HEK293T (cell line): ENCODE results near the gene CDH3.

Source experiments
- CTCF ChIA-PET: fragments of 350-600 bp; formaldehyde crosslinking; extraction: SDS; loops from one replicate; lab custom pipeline; 2021; ENCODE audit warnings: antibody characterized with exemption, inconsistent platforms; lab: Yijun Ruan, JAX
- POLR2A ChIA-PET: fragments of 350-600 bp; formaldehyde crosslinking; extraction: SDS; loops from one replicate; lab custom pipeline; 2020; ENCODE audit warnings: antibody characterized with exemption, inconsistent platforms; lab: Yijun Ruan, JAX
- DNase-seq: peaks from one replicate; pipeline ENCODE4 v3.0.0; 2012; ENCODE audit warnings: mixed read lengths; ENCODE audit errors: extremely low spot score
- ARNT ChIP-seq: fragments of 450-650 bp; IDR thresholded peaks from 2 replicates; pipeline ENCODE4 v1.6.1; 2017; ENCODE audit warnings: mild to moderate bottlenecking
- BHLHE40 ChIP-seq: fragments of 450-650 bp; IDR thresholded peaks from 2 replicates; pipeline ENCODE4 v1.6.1; 2016; ENCODE audit warnings: mild to moderate bottlenecking, moderate library complexity, borderline replicate concordance
- CTBP1 ChIP-seq: fragments of 450-650 bp; IDR thresholded peaks from 2 replicates; pipeline ENCODE4 v1.6.1; 2016; ENCODE audit warnings: borderline replicate concordance
- ELF4 ChIP-seq: fragments of 450-650 bp; IDR thresholded peaks from 2 replicates; pipeline ENCODE4 v1.6.1; 2017; ENCODE audit warnings: antibody characterized with exemption
- FOXA1 ChIP-seq: fragments of 450-650 bp; IDR thresholded peaks from 2 replicates; pipeline ENCODE4 v1.6.1; 2016; ENCODE audit warnings: mild to moderate bottlenecking
- FOXK2 ChIP-seq: fragments of 450-650 bp; IDR thresholded peaks from 2 replicates; pipeline ENCODE4 v1.6.1; 2016; ENCODE audit warnings: mild to moderate bottlenecking
- FOXM1 ChIP-seq: fragments of 450-650 bp; IDR thresholded peaks from 2 replicates; pipeline ENCODE4 v1.6.1; 2017; ENCODE audit warnings: mild to moderate bottlenecking, borderline replicate concordance
- HDGF ChIP-seq: fragments of 450-650 bp; IDR thresholded peaks from 2 replicates; pipeline ENCODE4 v1.6.1; 2017; ENCODE audit warnings: antibody characterized with exemption, borderline replicate concordance
- L3MBTL2 ChIP-seq: fragments of 450-650 bp; conservative IDR thresholded peaks from 2 replicates; pipeline ENCODE4 v1.6.1; 2016; ENCODE audit warnings: mild to moderate bottlenecking
- LEF1 ChIP-seq: fragments of 450-650 bp; IDR thresholded peaks from 2 replicates; pipeline ENCODE4 v1.6.1; 2017; ENCODE audit warnings: mild to moderate bottlenecking, borderline replicate concordance
- NFRKB ChIP-seq: fragments of 450-650 bp; IDR thresholded peaks from 2 replicates; pipeline ENCODE4 v1.6.1; 2016; ENCODE audit warnings: mild to moderate bottlenecking, moderate library complexity
- SP1 ChIP-seq: fragments of 450-650 bp; IDR thresholded peaks from 2 replicates; pipeline ENCODE4 v1.6.1; 2017
- SUZ12 ChIP-seq: fragments of 450-650 bp; IDR thresholded peaks from 2 replicates; pipeline ENCODE4 v1.6.1; 2016; ENCODE audit warnings: mild to moderate bottlenecking
- TARDBP ChIP-seq: fragments of 450-650 bp; IDR thresholded peaks from 2 replicates; pipeline ENCODE4 v1.6.1; 2016
- ZNF384 ChIP-seq: fragments of 450-650 bp; IDR thresholded peaks from 2 replicates; pipeline ENCODE4 v1.6.1; 2016
- TF ChIP-seq, protein P1 (sequence below): fragments of 450-650 bp; IDR thresholded peaks from 2 replicates; pipeline ENCODE4 v1.6.1; 2016

The CDH3 gene

DNA sequence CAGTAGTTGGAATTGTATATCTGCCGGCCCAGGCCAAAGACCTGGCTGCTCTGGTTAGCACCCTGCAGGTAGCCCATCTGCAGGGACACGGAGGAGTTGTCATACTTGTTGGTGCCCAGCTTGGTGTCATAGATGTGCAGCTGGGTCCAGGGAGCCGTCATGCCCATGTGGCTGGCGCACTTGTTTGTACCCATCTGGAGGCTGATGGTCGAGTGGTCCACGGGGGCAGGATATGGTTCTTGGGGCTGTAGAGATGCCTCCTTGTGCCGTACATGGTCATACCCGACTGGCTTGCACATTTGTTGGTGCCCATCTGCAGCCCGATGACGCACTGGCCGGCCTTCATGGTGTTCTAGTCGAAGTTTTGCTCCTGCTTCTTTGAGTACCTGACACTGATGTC is 6.0 kb downstream of the CDH3 start:
- POLR2A ChIA-PET = no interaction called here
- no peak for DNase-seq
- CTCF ChIA-PET = no interaction called here
- TF ChIP-seq FOXK2 = no peak
- TF ChIP-seq SUZ12 = no peak
- no peak for TF ChIP-seq LEF1
- TF ChIP-seq HDGF = no peak
- TF ChIP-seq CTBP1 = no peak
- no peak for TF ChIP-seq FOXM1
- no peak for TF ChIP-seq SP1
- TF ChIP-seq, protein P1, sequence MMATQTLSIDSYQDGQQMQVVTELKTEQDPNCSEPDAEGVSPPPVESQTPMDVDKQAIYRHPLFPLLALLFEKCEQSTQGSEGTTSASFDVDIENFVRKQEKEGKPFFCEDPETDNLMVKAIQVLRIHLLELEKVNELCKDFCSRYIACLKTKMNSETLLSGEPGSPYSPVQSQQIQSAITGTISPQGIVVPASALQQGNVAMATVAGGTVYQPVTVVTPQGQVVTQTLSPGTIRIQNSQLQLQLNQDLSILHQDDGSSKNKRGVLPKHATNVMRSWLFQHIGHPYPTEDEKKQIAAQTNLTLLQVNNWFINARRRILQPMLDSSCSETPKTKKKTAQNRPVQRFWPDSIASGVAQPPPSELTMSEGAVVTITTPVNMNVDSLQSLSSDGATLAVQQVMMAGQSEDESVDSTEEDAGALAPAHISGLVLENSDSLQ = no peak
- TF ChIP-seq TARDBP = no peak

DNA sequence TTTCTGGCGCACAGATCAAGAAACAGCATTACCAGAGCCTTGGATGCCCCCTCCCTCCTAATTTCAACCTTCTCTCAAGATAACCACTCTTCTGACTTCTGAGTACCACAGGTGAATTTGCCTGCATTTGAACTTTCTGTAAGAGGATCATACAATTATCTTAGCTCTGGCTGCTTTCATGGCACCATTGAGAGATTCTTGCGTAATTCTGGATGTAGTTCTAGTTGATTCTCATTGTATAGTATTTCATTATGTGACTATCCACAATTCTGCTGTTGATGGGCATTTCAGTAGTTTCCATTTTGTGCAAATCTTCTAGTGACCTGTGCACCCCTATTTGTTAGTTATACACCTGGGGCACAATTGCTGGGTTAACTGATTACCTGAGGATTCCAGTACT is 7.5 kb downstream of the CDH3 start:
- TF ChIP-seq SP1 = no peak
- no peak for TF ChIP-seq FOXM1
- no peak for TF ChIP-seq ZNF384
- CTCF ChIA-PET = no interaction called here
- POLR2A ChIA-PET = no interaction called here
- DNase-seq = no peak

DNA sequence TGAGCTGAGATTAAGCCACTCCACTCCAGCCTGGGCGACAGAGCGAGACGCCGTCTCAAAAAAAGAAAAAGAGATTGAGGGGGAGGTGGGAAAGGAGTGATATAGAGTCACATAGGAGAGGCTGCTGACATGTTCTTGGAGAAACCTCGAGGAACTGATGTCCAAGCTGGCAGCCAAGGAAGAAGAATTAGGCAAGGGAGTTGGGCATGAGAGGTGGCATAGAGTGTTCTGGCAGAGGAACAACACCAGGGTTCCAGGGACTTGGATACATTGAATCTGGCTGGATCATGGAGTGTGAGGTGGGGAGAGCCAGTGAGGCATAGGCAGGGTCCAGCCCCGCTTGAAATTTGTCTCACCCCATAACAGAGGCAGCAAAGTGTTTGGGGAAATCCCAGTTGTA is 10.7 kb downstream of the CDH3 start:
- no peak for TF ChIP-seq FOXA1
- TF ChIP-seq, protein P1 = no peak
- TF ChIP-seq HDGF = no peak
- TF ChIP-seq ARNT = no peak
- no peak for TF ChIP-seq NFRKB
- TF ChIP-seq FOXM1 = no peak
- no peak for TF ChIP-seq ELF4
- no peak for TF ChIP-seq CTBP1
- TF ChIP-seq L3MBTL2 = no peak
- TF ChIP-seq FOXK2 = no peak
- POLR2A ChIA-PET = no interaction called here
- CTCF ChIA-PET = interaction anchor here (0.5 kb wide), 1 partner anchor 146 kb away, joined by 3 read pairs; no protein-coding TSS in a partner anchor
- DNase-seq = no peak

DNA sequence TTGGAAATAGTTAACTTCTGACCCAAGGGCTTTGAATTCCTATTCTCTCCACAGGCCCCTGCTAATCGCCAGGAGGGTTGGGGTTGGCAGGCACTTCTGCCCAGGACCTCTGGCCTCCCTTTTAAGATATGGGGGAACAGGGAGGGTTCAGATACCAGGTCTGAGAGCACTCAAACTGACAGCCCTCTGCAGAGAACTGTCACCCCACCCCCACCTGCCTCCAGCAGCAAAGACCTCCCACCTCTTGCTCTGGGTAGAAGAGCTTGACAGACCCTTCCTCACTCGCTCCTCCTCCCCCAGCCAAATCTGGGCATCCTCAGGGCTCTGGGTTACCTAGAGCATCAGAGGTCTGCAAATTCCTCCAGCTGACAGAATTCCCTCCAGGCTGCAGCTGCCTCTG is 11.6 kb downstream of the CDH3 start:
- ChIA-PET CTCF (no interaction called here), POLR2A (interaction anchor here (0.7 kb wide), 1 partner anchor 13 kb away, joined by 4 read pairs; no protein-coding TSS in a partner anchor)
- DNase-seq = no peak
- TF ChIP-seq, protein P1 = no peak
- TF ChIP-seq FOXA1 (no peak), BHLHE40 (no peak), ARNT (no peak), HDGF (no peak), ELF4 (no peak), SUZ12 (no peak), L3MBTL2 (no peak), FOXM1 (no peak), SP1 (no peak), ZNF384 (no peak), CTBP1 (no peak), NFRKB (no peak)

DNA sequence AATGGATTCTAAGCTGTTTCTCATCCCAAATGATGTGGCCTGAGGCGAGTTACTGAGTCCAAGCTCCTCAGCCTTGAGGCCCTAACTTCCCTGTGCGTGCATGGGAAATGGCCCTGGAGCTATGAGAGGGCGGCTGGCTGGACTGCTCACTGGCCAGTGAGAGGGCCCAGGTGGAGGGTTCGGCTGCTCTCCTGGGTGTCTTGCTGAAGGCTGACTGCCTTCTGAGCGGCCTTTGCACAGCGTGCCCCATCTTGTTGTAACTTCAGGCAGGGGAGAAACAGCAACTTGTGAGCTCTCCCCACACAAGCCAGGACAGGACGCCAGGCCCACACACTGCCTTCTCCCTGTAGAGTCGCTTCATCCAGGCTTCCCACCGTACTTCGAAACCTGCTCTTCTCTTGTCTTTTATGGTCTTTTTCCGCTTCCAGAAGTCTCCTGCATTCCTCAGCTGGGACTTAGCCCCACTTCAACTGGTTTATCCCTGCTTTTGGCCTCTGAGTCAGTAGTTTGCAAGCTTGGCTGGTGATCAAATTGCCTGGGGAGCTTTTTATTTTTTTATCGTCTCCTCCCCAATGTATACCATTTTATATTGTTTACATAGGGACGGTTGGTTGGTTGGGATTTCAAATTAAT is 13.3 kb downstream of the CDH3 start:
- no peak for DNase-seq
- TF ChIP-seq L3MBTL2 = no peak
- no peak for TF ChIP-seq NFRKB
- no peak for TF ChIP-seq SUZ12
- no peak for TF ChIP-seq ELF4
- POLR2A ChIA-PET = interaction anchor here (1.3 to 1.8 kb wide), 2 partner anchors 9 to 14 kb away, joined by 3 to 4 read pairs; no protein-coding TSS in a partner anchor
- CTCF ChIA-PET = no interaction called here

DNA sequence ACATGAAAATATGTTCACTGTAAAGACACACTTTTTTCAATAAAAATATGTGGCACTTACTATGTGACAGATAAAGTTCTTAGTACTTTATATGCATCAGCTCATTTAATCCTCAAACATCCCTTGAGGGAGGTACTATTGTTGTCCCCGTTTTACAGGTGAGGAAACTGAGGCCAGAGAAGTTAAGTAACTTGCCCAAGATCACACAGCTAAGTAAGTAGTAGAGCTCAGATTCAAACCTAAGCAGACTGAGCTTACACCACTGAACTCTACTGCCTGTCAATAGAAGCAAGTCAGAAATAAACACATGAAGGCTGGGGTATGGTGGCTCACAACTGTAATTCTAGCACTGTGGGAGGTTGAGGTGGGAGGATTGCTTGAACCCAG is 13.9 kb downstream of the CDH3 start:
- ChIA-PET CTCF (no interaction called here), POLR2A (interaction anchor here (1.3 to 1.8 kb wide), 2 partner anchors 9 to 15 kb away, joined by 3 to 4 read pairs; no protein-coding TSS in a partner anchor)
- DNase-seq = no peak
- no peak for TF ChIP-seq ELF4

DNA sequence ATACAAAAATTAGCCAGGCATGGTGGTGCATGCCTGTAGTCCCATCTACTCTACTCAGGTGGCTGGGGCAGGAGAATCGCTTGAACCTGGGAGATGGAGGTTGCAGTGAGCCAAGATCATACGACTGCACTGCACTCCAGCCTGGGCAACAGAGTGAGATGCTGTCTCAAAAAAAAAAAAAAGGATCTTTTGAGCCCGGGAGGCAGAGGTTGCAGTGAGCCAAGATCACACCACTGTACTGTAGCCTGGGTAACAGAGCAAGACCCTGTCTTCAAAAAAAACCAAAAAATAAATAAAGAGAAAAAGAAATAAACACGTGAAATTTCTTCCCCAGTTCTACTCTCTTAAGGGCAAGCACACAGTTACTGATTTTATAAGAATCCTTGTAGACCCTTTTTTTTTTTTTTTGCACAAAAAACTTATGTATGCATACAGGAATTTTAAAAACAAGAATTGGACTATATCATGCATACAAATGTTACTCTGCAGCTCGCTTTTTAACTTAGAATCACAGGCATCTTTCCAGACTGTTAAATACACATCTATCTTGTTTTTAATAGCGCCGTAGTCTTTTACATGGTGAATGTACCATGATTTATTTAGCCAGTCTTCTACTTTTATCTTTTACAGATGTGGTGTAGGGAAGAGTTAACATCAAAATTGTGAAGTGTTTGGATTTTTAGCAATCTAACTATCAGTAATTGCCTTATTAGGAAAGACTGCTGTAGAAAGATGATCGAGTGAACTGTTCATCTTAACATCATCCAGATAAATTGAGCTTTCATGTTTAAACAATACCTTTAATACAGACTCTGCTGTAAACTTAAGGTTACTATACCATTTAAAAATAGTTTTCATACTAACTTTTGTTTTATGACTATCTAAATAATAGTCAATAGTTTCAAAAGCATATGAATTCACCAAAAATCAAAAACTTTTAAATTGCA is 14.6 kb downstream of the CDH3 start:
- ChIA-PET CTCF (no interaction called here), POLR2A (interaction anchor here (1.8 kb wide), 1 partner anchor 15 kb away, joined by 4 read pairs; no protein-coding TSS in a partner anchor)
- TF ChIP-seq CTBP1 (no peak), FOXM1 (no peak), L3MBTL2 (no peak), TARDBP (no peak), FOXK2 (no peak), BHLHE40 (no peak), NFRKB (no peak), ARNT (no peak), ZNF384 (no peak), FOXA1 (no peak), HDGF (no peak), SUZ12 (no peak), LEF1 (no peak)
- TF ChIP-seq, protein P1 = no peak
- DNase-seq = no peak
